WI38 (cell line): ENCODE results near the gene WDPCP.

ENCODE experiments used
- H3K4me3 ChIP-seq: 2 replicates; pipeline ENCODE4 v1.5.1; 2011; ENCODE audit warnings: low read depth, mild to moderate bottlenecking, control low read depth, low read length
- TF ChIP-seq, protein P1 (sequence below): IDR thresholded peaks from 2 replicates; pipeline ENCODE4 v1.5.1; 2012; ENCODE audit warnings: low read depth, mild to moderate bottlenecking, control low read depth, low read length

WDPCP gene

DNA sequence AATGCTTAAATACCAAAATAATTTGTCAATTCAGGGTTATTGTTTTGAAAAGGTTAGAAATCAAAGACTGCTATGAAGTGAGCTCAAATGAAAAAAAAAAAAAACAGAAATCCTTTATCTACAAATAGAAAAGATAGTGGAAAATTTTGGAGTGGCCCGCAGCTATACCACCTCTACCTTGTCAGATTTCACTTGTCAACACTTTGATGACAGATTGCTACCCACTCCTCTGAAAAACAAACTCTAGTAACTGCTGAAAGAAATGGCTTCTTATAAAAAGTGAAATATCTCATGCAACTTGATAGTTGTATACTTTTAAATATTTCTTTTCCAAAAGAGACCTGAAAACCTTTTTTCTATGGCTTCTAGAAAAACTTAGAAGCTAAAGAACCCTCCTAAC, 84.5 kb downstream of the WDPCP start:
- H3K4me3 ChIP-seq: no peak overlapping the region
- TF ChIP-seq, protein P1, sequence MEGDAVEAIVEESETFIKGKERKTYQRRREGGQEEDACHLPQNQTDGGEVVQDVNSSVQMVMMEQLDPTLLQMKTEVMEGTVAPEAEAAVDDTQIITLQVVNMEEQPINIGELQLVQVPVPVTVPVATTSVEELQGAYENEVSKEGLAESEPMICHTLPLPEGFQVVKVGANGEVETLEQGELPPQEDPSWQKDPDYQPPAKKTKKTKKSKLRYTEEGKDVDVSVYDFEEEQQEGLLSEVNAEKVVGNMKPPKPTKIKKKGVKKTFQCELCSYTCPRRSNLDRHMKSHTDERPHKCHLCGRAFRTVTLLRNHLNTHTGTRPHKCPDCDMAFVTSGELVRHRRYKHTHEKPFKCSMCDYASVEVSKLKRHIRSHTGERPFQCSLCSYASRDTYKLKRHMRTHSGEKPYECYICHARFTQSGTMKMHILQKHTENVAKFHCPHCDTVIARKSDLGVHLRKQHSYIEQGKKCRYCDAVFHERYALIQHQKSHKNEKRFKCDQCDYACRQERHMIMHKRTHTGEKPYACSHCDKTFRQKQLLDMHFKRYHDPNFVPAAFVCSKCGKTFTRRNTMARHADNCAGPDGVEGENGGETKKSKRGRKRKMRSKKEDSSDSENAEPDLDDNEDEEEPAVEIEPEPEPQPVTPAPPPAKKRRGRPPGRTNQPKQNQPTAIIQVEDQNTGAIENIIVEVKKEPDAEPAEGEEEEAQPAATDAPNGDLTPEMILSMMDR: no peak

DNA sequence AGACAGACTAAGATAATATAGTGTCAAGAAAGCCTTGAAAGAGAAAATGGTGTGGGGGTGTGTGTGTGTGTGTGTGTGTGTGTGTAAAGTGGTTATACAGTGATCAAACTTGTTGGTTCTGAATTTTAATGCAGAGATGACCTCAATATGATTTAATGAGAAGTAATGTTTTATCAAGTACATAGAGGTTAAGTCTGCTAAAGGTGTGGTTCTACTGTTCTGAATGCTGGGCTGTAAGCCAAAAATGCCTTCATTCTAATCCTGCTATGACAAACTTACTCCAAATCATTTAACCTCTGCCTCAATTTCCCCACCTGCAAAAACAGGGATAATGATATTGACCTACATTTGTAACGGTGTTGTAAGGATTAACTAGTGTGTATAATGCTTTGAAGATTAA, 87.9 kb downstream of the WDPCP start:
- TF ChIP-seq, protein P1: no peak

DNA sequence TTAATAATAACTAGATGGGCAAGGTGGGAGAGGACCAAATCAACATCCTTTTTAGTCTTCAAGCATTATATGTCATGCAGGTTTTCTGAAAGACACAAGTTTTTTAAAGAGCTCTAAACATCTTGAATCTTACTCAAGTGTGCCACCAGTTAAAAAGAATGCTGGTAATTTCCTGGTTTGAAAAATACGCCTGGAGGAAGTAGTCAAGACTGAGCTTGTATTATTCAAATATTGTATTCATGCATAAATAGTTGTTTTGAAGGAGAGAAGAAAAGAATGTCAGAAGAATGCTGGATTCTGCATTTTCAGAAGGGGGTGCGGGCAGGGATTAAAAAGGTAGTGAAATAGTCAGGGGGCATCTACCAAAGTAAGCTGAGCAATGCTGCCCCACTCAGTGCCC, 90.7 kb downstream of the WDPCP start:
- TF ChIP-seq, protein P1: no peak
- no peak overlapping the region for H3K4me3 ChIP-seq

More for the DNA sequence above, 87.9 kb downstream of the WDPCP start:
- H3K4me3 ChIP-seq: no peak overlapping the region

DNA sequence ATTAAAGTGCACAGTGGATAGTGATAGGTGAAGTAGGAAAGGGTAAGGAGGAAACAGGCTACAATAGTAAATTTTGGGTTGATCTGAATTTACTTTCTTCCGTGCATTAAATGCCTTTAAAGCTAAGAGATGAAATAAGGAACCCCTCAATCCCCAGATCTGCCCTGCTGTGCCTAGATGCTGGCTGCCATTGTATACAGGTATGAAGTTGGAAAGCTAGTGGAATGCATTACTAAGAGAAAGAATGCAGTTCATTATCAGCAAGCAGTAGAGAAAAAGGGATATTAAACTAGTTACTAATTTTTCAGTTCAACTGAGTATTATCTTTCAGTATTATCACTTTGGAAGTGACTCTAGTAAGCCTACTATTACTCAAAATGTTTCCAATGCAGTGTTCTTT, 93.3 kb downstream of the WDPCP start:
- TF ChIP-seq, protein P1: no peak
- H3K4me3 ChIP-seq: no peak overlapping the region

DNA sequence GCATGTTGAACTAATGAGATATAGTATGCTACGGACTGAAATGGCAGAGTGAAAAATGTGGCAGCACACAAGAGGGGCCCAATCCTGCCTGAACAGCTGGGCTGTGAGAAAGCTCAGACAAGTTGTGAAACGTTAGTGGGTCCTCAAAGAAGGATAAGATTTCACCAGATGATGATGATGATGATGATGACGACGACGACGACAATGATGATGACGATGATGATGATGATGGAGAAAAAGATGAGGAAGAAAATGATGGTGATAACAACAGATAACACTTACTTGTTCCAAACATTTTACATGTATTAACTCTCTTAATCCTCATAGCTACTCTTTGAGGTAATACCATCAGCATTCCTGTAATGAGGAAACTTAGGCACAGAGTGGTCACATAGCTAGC, 94.2 kb downstream of the WDPCP start:
- TF ChIP-seq, protein P1: no peak
- H3K4me3 ChIP-seq: no peak overlapping the region

DNA sequence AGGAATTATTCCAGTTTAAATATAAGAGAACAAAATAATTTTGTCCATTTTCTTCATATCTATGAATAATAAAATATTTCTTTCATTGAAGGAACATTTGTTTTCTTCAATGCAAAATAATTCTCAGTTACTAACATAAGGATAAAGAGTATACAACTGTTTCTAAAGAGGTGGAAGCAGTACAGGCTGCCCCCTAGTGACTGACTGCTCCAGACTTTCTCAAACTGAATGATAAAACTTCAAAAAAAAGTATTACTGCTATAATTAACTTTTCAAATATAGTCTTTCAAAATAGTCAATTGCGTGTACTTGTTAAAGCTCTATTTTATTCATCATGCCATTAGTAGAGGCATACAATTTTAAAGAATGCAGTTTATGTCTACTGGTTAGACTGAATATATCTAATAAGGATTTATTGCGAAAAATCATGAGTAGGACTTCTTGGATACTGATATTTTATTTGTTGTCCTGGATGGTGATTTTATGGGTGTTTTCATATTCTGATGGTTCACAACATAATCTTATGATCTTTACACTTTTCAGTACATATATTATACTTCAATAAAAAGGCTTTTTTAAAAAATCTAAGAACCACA, 100.1 kb downstream of the WDPCP start:
- H3K4me3 ChIP-seq: no peak overlapping the region
- TF ChIP-seq, protein P1: peak; percentile 75

DNA sequence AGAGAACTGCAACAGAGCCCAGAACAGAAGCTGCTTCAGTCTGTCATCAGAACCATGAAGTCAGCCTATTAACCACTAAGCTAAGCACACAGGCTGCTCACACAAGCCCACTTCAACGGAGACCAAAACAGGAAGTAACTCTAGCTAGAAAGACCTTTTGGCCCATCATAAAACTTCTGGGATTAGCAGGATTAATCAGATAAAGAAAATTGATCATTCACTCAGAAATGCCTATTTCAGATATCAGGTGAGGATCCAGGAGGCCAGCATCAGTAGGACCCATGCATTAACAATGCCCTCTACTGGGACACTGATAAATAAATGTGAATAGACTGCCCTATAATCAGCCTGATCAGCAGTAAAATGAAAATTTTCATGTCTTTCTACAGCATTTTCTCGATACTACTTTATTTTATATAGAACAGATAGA, 101.4 kb downstream of the WDPCP start:
- no peak overlapping the region for H3K4me3 ChIP-seq
- TF ChIP-seq, protein P1: no peak
